D341Med (cell line): ENCODE measurements around the gene KCNMA1.
A peak's percentile ranks its signal among the peaks of the same experiment; 100 is the strongest.

Experiments
- DNase-seq: peaks from one replicate; pipeline ENCODE4 v3.0.0; 2012; ENCODE audit warnings: low spot score

KCNMA1 gene

GRCh38 chr10:77634939-77635338, 2.7 kb downstream of the KCNMA1 start:
- no peak for DNase-seq

DNA sequence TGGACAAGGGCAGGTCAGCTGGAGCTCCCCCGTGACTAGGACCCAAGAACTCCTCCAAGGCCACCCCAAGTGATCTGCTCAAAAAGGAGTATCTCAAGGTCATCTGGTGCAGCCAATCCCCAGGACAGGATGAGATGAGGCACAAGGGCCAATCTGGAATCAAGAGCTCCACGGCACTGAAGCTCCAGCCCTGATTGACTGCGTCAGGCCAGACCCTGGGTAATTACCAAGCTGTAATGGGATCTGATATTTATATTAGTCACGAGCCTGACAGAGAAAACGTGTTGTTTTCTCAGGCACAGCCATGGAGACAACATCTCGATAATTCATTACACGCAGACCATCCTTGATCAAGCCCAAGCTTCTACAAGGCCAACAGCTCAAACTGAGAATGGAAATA, 4.2 kb downstream of the KCNMA1 start:
- DNase-seq = no peak

GRCh38 chr10:77631241-77631640, 6.4 kb downstream of the KCNMA1 start:
- no peak for DNase-seq

DNA sequence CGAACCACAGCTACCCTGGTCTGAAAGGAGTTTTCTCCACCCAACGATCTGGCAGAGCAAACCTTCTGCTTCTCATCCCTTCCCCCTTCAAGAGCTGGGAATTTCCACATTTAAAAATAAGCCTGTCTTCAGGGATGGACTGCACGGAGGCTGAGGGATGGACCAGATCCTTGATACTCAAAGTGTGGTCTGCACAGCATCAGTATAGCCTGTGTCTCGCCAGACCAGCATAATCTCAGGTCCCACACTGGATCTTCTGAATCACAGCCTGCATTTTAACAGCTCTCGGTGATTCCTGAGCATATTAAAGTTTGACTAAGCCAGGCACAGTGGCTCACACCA, 7.1 kb downstream of the KCNMA1 start:
- DNase-seq = no peak

- DNase-seq = no peak
Measured at GRCh38 chr10:77629775-77630506, 7.7 kb downstream of the KCNMA1 start.

DNA sequence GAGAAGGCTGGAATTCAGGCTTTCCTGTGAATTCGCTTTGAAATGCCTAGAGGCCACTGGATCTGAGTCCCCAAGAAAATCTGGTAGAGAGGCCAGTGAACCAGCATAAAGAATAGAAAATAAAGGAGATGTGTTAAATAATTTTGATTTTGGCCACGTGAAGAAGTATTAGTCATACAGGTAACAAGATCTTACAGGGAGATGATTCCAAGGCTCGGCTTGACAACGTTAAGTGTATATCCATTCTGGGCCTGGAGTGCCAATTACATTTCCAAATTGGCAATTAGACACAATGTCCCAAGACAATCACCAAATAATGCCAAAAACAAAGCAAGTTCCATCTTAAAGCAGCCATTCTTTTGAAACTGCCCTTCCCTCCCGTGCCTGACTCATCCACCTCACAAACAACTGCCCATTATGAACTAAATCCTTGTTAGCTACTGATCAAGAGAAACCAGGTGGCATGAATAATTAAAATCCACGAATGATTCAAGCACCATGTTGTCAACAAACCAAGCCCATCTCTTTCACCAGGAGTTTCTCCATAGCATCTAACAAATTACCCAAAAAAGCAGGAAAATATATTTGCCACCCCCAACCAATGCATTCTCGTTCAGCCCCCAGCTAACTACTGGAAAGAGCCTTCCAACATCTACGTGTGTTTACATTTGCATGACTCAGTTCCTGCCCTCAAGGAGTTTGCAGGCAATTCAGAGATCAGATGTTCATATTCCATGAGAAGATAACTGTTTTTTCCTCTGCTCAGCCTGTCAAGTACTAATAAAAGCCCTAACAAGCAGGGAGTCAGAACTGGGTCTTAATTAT, 8.5 kb downstream of the KCNMA1 start:
- no peak for DNase-seq

- no peak for DNase-seq
Measured at GRCh38 chr10:77626266-77626935, 11.2 kb downstream of the KCNMA1 start.

DNA sequence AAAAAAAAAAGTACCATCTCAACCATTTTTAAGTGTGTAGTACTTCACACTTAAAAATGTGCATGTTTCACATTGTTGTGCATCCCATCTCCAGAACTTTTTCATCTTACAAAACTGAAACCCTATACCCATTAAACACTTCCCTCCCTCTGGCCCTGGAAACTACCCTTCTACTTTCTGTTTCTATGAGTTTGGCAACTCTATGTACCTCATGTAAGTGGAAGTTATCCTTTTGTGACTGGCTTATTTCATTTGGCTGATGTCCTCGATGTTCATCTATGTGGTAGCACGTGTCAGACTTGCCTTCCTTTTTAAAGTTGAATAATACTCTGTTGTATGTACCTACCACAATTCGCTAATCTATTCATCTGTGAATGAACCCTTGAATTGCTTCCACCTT, 12.2 kb downstream of the KCNMA1 start:
- DNase-seq = no peak

DNA sequence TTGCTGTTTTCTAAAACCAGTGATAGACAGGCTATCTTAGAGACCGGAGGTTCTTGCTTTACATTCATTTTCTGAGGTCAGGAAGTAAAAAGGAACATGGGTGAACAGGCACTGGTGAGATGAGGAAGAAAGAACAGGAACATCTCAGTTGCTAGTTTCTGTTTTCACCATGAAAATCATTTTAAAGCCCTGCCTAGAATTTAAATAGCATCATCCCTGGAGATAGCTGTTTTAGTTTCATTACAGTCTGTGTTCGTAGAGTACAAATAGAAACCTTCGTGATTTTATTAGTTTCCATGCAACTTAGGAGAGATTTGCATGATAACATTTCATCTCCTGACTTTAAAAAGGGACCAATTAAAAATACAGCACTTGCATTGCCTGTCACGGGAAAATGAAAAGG, 14.7 kb downstream of the KCNMA1 start:
- no peak for DNase-seq

DNA sequence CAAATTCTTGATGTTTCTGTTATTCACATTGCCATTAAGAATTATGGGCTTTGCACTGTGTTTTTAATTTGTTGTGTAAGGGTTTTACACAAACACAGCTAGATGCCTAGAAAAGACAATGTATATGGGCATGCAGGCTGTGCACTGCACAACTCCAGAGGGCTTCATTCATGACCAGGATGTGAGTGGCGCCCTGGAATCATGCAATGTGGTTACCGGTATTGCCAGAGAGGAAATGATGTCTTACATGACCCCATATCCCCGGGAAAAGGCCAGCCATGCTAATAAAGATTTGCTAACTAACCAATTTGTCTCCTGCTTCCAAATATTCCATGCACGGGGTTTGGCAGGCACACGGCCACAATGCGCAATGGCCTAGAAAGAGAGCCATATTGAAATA, 16.9 kb downstream of the KCNMA1 start:
- DNase-seq = no peak

DNA sequence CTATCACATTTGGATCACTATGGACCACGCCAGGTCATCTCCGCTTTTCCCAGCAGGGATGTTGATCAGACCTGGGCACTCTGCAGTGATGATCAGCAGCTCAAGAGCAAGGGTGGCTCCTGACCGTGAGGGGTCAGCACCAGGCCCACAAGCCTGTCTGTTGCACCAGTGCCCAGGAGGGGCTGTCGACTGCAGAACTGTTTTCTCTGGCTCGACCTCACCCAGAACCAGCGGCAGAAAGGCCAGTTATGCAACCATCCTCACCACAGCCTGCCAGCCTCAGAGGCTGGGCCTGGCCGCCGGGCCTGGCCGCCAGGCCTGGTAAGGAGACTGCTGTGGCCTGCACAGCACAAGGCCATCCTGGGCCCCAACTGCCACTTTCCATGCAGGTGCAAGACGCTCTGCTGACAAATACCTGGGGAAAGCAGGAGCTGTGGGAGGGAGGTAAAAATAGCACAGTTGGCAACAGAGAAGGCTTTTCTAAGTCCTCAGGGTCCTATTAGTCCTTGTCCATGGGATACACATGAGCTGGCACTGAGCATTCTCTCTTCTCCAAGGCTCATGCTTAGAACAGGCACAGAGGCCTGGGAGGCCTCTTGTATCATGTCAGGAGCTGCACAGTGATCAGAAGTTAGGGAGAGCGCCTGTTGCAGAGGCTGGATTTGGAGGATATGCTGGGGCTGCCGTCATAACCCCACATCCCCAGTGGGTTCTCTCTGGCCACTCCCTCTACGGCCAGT, 17.5 kb downstream of the KCNMA1 start:
- DNase-seq = no peak

GRCh38 chr10:77618117-77618516, 19.5 kb downstream of the KCNMA1 start:
- DNase-seq = no peak

GRCh38 chr10:77616766-77617165, 20.8 kb downstream of the KCNMA1 start:
- no peak for DNase-seq

DNA sequence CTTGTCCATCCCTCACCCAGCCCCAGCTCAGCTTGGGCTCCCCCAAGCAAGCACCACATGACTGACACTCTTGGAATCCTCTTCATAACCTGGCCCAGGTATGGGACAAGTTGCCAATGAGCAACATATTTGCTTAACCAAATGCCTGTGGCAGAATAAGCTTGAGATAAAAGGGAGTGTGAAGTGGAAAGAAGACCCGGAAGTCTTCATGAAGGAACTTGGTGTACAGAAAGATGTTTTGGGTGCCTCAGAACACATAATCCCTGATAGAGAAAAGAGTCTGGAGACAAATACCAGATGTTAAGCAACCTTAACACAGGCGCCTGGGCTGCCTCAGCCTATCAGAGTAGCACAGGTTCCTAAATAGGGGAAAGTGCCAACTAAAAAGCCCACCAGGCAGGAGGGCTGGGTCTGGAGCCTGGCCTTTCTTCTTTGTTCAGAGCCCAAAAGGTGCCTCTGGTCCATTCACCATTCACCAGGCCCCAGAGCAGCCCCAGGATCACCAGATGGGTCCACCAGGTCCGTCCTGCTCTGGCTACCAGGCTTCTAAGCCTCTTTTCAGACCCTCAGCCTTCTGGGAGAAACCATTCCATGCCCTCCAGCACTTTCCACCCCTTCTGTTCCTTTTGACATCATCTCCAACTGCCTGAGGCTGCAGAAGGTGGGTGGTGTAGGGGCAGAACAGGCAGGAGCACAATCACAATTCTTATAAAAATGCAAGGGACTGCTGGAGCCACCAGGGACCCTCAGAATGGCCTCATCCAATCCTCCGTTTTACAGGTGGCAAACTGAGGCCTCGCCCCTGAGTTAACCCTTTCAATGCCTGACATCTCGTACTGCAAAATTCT, 22.6 kb downstream of the KCNMA1 start:
- no peak for DNase-seq

DNA sequence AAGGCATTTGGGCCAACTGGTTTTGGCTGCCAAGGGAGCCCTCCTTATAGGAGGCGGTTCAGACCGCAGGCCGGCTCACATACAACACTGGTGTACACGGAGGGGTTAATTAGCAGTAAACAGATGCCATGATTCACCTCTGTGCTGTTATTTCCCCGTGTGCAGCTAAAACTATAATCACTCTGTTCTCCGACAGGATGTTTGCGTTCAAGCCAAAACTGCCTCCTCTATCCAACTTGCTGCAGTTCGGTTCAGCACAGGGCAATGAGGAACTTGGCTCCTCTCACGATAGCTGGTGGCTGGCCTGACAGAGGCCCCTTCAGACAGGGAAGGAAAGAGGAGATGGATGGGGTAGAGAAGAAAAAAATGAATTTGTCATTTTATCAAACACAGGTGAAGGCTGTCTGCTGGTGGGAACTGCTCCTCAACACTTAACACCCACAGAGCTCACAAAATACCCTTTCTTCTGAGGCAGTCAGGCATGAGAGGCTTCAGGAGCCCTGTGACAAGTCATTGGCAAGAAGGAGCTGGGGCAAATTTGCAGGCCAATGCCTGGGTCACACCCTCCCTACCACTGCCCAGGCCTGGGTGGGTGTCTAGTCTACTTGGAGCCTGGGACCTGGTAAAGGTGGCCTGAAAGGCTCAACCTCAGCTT, 24.0 kb downstream of the KCNMA1 start:
- DNase-seq = peak; percentile 22

DNA sequence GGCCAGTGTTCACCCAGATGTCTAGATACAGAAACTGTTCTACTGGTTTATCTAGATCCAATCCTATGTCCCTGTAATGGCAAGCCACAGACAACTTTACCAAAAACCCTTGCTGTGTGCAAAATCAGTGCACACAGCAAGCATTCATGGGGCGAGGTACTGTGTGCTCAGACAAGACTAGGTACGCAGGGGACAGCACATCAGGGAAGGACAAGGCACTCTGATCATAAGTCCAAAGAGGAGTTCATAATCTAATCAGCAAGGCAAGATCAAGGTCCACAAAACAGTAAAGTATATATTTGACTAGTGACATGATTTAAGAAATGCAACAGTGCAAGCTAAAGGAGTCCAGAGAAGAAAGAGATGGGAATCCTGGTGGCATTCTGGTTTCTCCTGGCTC, 25.9 kb downstream of the KCNMA1 start:
- no peak for DNase-seq

GRCh38 chr10:77611221-77611620, 26.4 kb downstream of the KCNMA1 start:
- no peak for DNase-seq

GRCh38 chr10:77609781-77610272, 27.8 kb downstream of the KCNMA1 start:
- no peak for DNase-seq

GRCh38 chr10:77608281-77608680, 29.3 kb downstream of the KCNMA1 start:
- no peak for DNase-seq

DNA sequence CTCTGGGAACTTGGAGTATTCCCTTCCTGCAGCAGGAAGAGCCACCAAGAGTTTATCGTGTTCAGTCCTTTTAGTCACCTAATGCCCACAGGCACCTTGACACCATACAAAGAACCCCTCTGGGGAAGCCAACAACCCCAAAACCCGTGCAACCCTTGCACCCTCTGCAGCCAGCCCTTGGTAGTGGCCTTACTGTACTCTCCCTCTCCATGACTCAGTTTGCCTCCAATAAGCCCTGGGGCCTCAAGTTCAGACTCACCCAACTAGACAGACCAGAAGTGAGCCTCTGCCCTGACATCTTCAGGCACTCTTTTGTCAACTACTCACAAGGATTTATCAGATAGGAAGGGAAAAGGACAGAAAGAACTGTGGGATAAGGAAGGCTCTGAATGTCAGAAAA, 30.9 kb downstream of the KCNMA1 start:
- no peak for DNase-seq

GRCh38 chr10:77605466-77605865, 32.1 kb downstream of the KCNMA1 start:
- DNase-seq = peak; percentile 47
